Testis (tissue), 5 donors: ENCODE measurements around the gene FABP1. TPM values are rescaled to one million over a fixed set of nuclear protein-coding genes. Genes with fewer than 3 reads are reported as not detected.
A peak's percentile ranks its signal among the peaks of the same experiment; 100 is the strongest.

Experiments used
- DNase-seq: peaks from one replicate; pipeline ENCODE4 v3.0.0-alpha.2; 2019
- H3K27ac ChIP-seq, 2 donors: fragments of 200-600 bp; sonication (generic); one replicate each; pipeline ENCODE4 v1.5.1; 2019
- H3K27me3 ChIP-seq: fragments of 200-600 bp; sonication (generic); one replicate; pipeline ENCODE4 v1.5.1; 2019
- H3K36me3 ChIP-seq: fragments of 200-600 bp; sonication (generic); one replicate; pipeline ENCODE4 v1.5.1; 2017; ENCODE audit warnings: low read depth; ENCODE audit errors: missing control alignments
- H3K4me1 ChIP-seq: fragments of 200-600 bp; sonication (generic); one replicate; pipeline ENCODE4 v1.5.1; 2019
- H3K4me3 ChIP-seq, 2 donors: fragments of 200-600 bp; sonication (generic); one replicate each; pipeline ENCODE4 v1.5.1; 2017 to 2019
- H3K9me3 ChIP-seq: fragments of 200-600 bp; sonication (generic); one replicate; pipeline ENCODE4 v1.5.1; 2017
- POLR2A ChIP-seq: fragments of 450-650 bp; IDR thresholded peaks from one replicate; pipeline ENCODE4 v1.6.1; 2017; ENCODE audit warnings: antibody characterized with exemption, mild to moderate bottlenecking, moderate library complexity
- WGBS, 2 donors: methylation state at CpG; one replicate each; pipeline ENCODE4 v1.1.5; 2018; 5-methylcytosine and 5-hydroxymethylcytosine counted together
- intact Hi-C: fragments of 100-400 bp; cut with DNase I; formaldehyde crosslinking; loops from one replicate; pipeline ENCODE4 v1.15.1; 2023; ENCODE audit warnings: low total_unique reads
- long read RNA-seq, 2 donors: transcript quantifications; one replicate each; lab custom pipeline, GENCODE V29; 2026
- polyA plus RNA-seq: library from polyadenylated mRNA; stranded (reverse); fragments of 350-450 nt; fragmentation: Illumina TruSeq; extraction: RNeasy Lipid Tissue Mini Kit (QIAGEN cat#74804); gene quantifications from one replicate; pipeline ENCODE4 v1.2.3, GENCODE V29; 2014; ENCODE audit warnings: low read depth, low replicate concordance; ENCODE audit not compliant: insufficient read depth
- total RNA-seq, 2 donors: library from RNA; depleted of rRNA; stranded (reverse); fragments of >200 nt; gene quantifications; one replicate each; pipeline ENCODE4 v1.2.3, GENCODE V29; 2016
- TF ChIP-seq, protein P1 (sequence below), 3 experiments: fragments of 450-650 bp in 2 of 3; fragments of 200-600 bp in 1 of 3; sonication (generic) in 1 of 3; IDR thresholded peaks; one replicate each; pipeline ENCODE4 v1.5.1; 2016 to 2019; ENCODE audit warnings: antibody characterized with exemption in 3 of 3, mild to moderate bottlenecking in 2 of 3, moderate library complexity in 1 of 3

Gene FABP1
- total RNA-seq = 1 to 10 TPM in 1 of 2 donors, not detected in 1; 4.9 TPM
- polyA plus RNA-seq = 0.99 TPM
- long read RNA-seq, donor 1 = 0 reads
- long read RNA-seq, donor 2, partial matches to known transcripts = 0 of 1 reads
- long read RNA-seq, donor 2, other reads (novel, unspliced or antisense) = 0 of 1 reads

DNA sequence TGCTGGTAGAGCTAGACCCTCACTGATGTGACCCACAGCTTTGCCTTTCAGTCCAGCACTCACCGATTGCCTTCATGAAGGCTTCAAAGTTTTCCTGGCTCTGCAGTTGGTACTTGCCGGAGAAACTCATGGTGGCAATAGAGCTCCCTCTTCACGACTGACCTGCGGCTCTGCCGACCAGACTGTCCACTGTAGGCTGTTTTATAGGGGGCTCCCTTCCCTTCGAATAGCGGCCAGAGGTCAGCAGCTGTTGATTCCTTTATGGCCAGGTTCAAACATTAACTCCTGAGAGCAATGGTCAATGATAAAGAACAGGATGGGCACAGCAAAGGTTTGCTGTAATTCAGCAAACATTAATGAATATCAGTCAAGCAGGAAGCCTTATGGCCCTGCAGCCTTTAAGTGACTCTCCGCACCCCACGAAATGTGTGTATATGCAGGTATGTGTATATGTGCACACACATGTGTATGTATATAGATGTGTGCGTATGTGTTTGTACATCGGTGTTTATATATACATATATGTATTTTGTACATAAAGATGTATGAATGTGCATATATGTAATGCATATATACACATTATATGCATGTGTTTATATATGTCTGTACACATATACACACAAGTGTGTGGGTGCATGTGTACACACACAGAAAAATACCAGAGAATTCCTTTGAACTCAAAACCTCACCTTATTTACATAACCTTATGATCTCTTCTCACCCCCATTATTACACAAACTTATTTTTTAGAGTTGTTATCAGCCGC, at the start of gene FABP1:
FABP1 (minus strand) TSS at position 175 of the 766 bp plus-strand sequence; CDS start at position 130, 45 bp downstream.
- TF ChIP-seq, protein P1, sequence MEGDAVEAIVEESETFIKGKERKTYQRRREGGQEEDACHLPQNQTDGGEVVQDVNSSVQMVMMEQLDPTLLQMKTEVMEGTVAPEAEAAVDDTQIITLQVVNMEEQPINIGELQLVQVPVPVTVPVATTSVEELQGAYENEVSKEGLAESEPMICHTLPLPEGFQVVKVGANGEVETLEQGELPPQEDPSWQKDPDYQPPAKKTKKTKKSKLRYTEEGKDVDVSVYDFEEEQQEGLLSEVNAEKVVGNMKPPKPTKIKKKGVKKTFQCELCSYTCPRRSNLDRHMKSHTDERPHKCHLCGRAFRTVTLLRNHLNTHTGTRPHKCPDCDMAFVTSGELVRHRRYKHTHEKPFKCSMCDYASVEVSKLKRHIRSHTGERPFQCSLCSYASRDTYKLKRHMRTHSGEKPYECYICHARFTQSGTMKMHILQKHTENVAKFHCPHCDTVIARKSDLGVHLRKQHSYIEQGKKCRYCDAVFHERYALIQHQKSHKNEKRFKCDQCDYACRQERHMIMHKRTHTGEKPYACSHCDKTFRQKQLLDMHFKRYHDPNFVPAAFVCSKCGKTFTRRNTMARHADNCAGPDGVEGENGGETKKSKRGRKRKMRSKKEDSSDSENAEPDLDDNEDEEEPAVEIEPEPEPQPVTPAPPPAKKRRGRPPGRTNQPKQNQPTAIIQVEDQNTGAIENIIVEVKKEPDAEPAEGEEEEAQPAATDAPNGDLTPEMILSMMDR (IDR thresholded peaks at IDR 0.05) = no peak
- TF ChIP-seq POLR2A = no peak
- Histone ChIP-seq H3K27ac (no peak within 1 kb of the TSS), H3K36me3 (no peaks in the 10 kb centered on the region), H3K9me3 (no peaks in the 10 kb centered on the region), H3K4me3 (no peak within 1 kb of the TSS), H3K27me3 (no peaks in the 10 kb centered on the region), H3K4me1 (no peaks in the 10 kb centered on the region)
- WGBS, 2 donors = 70 to 76% methylated on average over 11 to 12 of the region's 12 CpGs
- no peak for DNase-seq
- intact Hi-C loops = no loop called here

DNA sequence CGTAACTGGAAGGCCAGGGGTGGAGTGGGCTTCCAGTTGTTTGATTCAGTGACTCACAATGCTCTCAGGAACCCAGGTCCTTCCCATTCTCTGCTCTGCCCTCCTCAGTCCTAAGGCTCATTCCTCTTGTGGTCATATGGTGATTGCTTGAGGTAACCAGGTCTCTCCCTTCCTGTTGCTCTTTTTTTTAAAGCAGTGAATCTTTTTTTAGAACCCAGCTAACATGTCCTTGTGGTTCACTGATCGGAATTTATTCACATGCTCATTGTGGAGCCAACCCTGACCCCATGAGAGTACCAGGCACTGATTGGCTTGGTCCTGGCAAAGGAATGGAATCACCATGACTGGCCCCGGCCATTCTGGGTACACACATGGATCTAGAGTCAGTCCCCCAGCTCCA, 49.7 kb upstream of the FABP1 start:
- peaks cover 18% of the 10 kb centered on the region for H3K4me1 ChIP-seq
- 71 to 75% methylated on average over 3 of the region's 3 CpGs for WGBS, 2 donors
- no peak overlapping the region for H3K4me3 ChIP-seq
- no peaks in the 10 kb centered on the region for H3K9me3 ChIP-seq
- H3K27me3 ChIP-seq = no peaks in the 10 kb centered on the region
- no peak for TF ChIP-seq POLR2A
- TF ChIP-seq, protein P1 (IDR thresholded peaks at IDR 0.05) = no peak
- intact Hi-C loops = no loop called here
- no peaks in the 10 kb centered on the region for H3K36me3 ChIP-seq
- H3K27ac ChIP-seq = peak overlapping the region; percentile 18 to 61
- DNase-seq = no peak

DNA sequence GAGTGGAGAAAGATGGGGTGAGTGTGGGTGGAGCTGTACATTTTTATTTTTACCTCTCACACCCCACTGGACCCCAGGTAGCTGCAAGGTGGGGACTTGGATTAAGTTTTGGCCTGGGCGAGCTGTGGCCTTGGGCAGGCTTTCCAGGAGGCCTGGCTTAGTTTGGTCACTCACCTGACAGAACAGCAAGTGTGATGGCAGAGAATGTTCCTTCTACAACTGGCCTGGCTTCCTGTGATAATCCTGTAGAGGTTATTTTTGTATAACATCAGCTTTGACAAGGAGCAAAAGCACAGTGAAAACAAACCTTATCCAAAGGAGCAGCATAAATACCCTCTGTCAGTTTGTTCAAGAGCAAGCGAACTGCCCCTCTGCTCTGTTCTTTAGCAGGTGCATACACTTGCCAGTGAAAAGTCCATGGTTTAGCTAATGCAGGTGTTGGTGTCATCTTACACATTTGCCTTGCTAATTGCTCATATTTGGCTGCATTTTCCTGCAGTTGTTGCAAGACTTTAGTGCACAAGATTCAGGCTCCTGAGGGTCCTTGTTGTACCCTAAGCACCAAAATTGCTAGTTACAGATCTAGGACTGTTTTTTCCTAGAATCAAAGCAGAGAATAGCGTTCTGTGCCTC, 48.6 kb upstream of the FABP1 start:
- intact Hi-C loops = no loop called here
- TF ChIP-seq, protein P1 (IDR thresholded peaks at IDR 0.05) = no peak
- TF ChIP-seq POLR2A = no peak

DNA sequence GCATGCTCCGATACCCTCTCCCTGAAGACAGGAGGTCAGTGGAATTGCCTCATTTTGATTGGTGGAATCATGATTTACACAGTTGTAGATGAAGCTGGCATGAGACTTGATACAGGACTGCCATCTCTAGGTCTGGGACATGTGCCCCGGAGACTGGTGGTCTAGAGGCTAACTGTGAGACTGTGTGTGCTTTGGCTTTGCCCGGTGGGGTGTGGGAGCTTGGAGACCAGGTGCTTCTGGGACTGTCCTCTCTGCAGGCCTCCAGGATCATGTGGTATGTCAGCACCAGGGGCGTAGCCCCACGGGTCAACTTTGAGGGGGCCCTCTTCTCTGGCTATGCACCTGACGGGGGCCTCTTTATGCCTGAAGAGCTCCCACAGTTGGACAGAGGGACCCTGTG, 45.0 kb upstream of the FABP1 start:
- intact Hi-C loops = no loop called here
- TF ChIP-seq, protein P1 (IDR thresholded peaks at IDR 0.05) = no peak
- no peak for TF ChIP-seq POLR2A

More for the DNA sequence above, 48.6 kb upstream of the FABP1 start:
- Histone ChIP-seq H3K4me1 (peaks cover 18% of the 10 kb centered on the region), H3K9me3 (no peaks in the 10 kb centered on the region), H3K27me3 (no peaks in the 10 kb centered on the region), H3K4me3 (no peak overlapping the region), H3K27ac (no peak overlapping the region), H3K36me3 (no peaks in the 10 kb centered on the region)
- 42 to 60% methylated on average over 3 of the region's 3 CpGs for WGBS, 2 donors
- no peak for DNase-seq

More for the DNA sequence above, 45.0 kb upstream of the FABP1 start:
- Histone ChIP-seq H3K36me3 (no peaks in the 10 kb centered on the region), H3K27me3 (no peaks in the 10 kb centered on the region), H3K27ac (no peak overlapping the region), H3K4me1 (peaks cover 19% of the 10 kb centered on the region), H3K4me3 (no peak overlapping the region), H3K9me3 (no peaks in the 10 kb centered on the region)
- DNase-seq = no peak
- whole genome bisulfite sequencing, 2 donors = 90 to 97% methylated on average over 4 to 6 of the region's 6 CpGs
